GOT3 (cell line): ENCODE data around the gene FREM1.

Experiments
- DNase-seq: peaks from one replicate; lab custom pipeline; 2025; ENCODE audit warnings: mixed read lengths; lab: John Stamatoyannopoulos, UW

The FREM1 gene

DNA sequence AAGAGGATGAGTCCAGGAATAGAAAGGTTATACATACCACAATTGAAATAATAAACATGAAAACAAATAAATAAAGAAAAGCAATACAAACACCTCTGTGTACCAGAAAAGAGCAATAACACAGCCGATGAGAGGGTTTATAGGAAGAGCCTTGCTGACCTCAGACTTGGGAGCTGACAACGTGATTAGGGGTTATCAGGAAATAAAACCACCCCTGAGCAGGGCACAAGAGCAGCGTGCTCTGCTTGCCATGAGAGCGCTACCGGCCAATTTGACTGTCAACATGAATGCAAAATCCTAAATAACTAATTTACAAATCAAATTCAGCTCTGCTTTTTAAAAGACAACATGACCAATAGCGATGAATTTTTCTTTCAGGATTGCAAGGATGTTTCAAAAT, 2.6 kb upstream of the FREM1 start:
- no peak for DNase-seq

DNA sequence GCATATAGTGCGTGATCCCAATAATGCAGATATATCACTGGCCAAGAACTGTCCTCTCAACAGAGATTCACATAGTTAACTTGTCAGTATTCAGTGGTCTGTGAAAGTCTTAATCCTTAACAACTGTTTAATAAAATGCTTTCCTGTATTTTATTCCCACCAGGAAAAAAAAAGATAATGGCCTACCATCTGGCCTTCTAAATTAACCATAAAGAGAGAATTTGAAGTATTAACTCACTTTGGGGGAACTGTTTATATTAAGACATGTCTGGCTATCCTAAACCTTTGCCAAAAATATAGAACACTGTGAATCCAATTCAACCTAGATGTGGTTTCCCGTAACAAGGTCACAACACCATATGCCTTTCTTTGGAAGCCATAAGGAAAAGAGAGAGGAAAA, 818 bp upstream of the FREM1 start:
- no peak for DNase-seq

GRCh38 chr9:14909601-14909960, 647 bp downstream of the FREM1 start:
- no peak for DNase-seq

DNA sequence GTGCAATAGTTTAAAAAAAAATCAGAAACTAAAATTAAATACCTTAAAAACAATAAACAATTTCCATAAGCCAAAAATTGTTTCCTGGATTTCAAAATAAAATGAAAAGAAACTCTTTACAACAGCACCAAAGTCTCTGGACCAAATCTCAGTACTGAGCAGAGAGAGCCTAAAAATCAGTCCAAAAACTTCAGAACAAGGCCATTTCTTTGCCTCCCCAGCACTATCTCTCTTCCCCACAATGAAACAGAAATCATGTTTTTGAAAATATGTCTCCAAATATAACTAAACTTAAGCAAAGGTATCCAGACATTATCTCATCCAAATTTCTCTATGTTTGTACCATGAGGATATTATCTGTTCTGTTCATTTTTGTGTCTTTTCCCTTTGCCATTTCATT, 1.0 kb downstream of the FREM1 start:
- no peak for DNase-seq

DNA sequence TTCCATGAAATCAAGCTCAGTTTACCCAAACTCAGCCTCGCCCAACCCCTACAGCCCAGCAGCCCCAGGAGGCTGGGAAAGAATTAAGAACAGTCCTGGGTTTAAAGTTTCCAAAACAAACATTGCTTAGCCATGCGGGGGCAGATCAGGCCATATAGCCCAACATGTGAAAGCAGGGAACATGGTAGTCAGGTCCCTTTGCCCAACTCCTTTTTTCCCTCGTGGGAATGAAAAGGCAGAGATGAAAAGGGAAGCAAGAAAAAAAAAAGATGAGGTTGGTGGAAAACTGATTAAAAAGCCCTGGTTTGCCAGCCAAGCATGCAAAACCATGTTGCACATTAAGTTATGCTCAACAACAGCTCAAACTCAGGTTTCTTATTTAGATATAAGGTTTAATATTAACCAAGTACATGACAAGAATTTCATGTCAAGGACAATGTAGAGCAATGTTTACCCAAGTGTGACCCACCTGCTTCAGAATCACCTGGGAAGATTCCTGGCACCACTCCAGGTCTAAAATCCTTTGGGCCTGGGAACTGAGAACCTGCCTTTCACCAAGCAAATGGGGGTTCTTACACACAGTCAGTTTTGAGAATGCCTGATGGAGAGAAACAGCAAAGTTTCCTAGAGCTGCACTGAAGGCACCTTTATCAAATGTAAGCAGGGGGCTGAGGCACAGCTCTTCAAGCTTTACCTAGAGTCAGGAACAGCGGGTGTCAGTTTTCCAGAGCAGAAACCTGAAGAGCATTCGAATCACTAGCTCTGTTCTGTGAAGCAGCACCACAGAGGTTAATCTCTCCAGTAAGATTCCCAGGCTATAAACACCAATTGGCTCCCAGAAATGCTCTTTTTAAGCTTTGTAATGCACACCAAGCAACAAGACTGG, 1.7 kb downstream of the FREM1 start:
- no peak for DNase-seq

GRCh38 chr9:14907696-14908095, 2.5 kb downstream of the FREM1 start:
- no peak for DNase-seq

- DNase-seq, result no peak
Measured at GRCh38 chr9:14907360-14907685, 2.9 kb downstream of the FREM1 start.

DNA sequence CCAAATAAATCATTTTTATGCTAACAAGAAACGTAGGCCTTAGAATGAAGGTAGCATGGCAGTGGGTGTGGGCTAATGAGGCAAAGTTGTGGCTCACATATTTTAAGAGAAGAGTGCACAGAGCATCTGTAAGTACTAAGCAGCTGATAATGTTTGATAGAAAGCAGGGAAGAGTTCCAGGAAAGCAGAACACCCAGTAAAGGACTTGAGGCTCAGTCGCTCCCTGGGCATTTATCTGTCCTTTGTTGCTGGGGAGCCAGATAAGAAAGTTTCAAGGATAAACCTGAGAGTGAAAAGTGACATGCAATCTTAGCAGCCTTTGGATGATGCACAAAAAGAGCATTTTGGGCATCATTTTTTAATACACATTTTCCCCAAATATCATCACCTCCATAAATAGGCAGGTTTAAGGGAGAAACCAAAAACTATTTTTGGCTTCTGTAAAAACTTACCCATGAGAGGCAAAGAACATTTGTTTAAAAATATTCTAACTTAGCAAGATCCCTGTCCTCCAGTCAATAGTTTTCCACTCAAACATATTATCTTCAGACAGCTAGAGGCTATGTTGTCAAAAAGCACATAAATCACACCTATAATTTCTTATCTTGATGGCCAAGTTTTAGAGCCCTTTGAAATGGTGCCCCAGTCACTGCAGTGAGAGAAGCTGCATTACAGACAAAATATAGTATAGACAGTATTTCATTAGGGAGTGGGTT, 3.4 kb downstream of the FREM1 start:
- no peak for DNase-seq

DNA sequence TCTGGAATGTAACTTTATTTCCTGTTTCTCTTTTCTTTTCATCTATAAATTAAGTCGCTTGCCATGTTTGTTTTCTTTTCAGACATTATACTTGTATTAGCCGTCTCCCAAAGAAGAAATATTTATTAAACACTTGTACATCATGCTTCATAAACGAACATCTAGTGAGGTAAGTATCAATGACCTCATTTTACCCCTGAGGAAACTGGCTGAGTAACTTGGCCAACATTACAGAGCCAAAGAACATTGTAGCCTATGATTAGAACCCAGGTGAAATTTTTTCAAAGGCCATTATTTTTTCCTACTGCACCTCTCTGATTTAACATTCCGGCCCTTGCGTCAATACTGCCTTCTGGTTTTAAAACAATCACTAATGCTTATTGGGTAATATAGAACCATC, 4.2 kb downstream of the FREM1 start:
- DNase-seq, result no peak

DNA sequence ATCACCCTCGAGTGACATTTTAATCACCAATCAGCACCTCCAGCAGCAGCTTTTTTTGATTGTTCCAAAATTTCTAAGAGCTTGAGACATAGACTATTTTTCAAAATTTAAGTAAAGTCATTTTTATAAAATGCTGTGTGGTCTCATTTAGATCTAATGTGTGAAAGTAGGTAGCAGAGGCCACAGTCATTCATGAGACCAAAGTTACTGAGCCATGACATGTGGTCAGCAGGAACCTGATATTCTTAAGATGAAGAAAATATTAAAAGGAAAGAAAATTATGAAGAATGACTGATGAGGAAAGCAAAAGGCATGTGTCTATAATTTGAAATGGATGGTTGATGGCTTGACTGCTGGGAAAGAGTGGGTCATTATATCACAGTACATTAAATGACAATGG, 7.2 kb downstream of the FREM1 start:
- DNase-seq, result no peak

DNA sequence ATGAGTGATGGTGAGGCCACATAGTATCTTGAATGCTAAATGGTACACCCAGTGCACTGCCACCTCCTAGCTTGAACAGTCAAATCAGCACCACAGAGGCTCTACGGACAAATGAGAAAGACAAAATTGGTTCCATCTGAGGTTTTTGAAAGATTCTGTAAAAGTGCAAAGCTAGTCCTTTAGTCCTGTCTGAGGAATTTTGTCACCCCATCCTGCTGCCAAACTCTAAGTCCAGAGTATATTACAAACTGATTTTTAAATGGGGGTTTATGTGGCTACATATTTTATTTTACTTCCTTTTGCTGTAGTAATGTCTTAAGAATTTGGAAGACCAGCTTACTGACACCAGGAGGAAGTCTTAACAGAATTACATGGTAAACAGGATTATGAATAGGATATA, 7.7 kb downstream of the FREM1 start:
- DNase-seq, result no peak

GRCh38 chr9:14899815-14900193, 10.4 kb downstream of the FREM1 start:
- DNase-seq, result no peak

- DNase-seq, result no peak
Measured at GRCh38 chr9:14899042-14899814, 11.0 kb downstream of the FREM1 start.

DNA sequence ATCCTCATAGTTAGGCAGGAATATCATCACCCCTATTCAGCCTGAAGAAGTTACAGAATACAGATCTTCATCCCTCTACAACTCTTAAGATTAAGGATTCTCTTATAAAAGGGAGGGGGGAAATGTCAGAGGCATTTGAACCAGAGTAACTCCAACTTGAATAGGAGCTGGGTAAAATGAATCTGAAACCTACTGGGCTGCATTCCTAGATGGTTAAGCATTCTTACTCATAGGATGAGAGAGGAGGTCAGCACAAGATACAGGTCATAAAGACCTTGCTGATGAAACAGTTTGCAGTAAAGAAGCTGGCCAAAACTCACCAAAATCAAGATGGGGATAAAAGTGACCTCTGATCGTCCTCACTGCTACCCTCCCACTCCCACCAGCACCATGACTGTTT, 14.4 kb downstream of the FREM1 start:
- no peak for DNase-seq

GRCh38 chr9:14893280-14893679, 16.9 kb downstream of the FREM1 start:
- DNase-seq, result no peak

DNA sequence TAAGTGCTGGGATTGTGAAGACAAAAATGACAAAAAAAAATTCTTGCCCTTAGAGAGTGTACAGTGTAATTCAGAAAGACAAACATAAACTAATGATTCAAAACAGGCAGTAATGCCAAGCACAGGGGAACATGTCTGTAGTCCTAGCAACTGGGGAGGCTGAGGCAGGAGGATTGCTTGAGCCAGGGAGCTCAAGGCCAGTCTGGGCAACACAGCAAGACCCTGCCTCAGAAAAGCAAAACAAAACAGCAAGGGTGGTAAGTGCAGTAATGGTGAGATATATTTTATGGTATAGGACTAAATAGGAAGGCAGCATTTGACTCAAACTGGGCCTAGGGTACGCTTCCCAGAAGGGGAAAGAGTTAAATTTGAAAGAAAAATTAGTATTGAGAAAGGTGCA, 18.9 kb downstream of the FREM1 start:
- DNase-seq, result no peak

GRCh38 chr9:14889451-14889850, 20.8 kb downstream of the FREM1 start:
- no peak for DNase-seq

DNA sequence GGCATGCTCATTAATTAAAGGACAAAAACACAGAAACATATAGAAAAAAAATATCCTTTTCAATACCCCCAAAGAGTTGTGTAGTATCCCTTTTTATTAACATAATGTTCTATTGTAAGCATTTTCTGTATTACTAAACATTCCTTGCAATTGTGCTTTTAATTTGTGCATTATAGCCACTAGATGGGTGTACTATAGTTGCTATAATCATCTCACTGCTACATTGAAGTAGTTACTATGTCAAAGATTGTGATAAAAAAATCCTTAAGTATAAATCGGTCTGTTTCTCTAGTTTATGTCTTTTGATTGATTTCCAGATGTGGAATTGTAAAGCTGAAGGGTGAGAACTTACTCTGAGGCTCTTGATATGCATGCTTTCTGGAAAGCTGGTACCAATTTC, 21.4 kb downstream of the FREM1 start:
- no peak for DNase-seq

- DNase-seq, result no peak
Measured at GRCh38 chr9:14888272-14888671, 22.0 kb downstream of the FREM1 start.

DNA sequence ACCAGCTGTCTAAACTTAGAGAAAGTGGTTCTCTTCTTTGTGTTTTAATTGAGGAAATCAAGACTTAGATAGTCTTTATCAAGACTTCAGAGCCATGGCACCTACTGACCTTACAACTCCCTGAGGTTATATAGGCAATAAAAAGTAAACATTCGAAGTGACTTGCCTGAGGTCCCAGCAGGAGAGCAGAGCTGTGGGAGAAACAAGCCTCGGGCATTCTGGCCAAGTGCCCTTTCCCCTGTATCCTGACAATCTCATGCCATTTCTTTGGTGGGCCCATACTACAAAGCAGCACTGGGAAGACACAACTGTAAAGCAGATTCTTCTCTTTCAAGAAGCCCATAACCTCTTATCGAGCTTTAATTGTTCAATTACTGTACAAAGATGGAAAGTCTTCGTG, 23.1 kb downstream of the FREM1 start:
- no peak for DNase-seq

DNA sequence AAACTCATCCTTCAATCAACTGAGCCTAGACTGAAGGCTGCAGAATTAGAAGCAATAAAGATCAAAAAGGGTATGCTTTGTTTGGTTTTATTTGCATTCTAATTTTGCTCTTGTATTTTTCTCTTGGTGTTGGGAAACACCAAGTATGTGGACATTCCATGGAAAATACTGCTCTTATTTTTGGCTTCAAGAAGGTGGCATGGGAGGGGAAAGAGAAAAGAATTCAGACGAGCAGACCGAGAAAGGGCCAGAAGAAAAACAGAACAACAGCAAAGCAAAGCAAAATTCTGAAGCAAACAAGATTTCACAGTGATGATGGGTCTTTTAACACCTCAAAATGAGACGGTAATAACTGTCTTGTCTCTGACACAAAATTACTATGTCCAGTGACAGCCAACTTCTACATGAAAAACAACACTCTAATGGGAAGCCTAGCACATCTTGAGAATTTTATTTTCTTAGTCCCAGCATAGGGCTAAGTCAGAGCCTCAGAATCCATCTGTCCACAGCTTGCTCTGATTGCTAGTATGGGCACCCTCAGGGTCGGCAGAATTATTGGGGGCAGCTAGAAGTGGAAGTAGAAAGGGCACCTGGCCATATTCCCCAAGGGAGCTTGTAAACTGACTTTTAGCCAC, 26.8 kb downstream of the FREM1 start:
- DNase-seq, result no peak

- no peak for DNase-seq
Measured at GRCh38 chr9:14882090-14882489, 28.1 kb downstream of the FREM1 start.

DNA sequence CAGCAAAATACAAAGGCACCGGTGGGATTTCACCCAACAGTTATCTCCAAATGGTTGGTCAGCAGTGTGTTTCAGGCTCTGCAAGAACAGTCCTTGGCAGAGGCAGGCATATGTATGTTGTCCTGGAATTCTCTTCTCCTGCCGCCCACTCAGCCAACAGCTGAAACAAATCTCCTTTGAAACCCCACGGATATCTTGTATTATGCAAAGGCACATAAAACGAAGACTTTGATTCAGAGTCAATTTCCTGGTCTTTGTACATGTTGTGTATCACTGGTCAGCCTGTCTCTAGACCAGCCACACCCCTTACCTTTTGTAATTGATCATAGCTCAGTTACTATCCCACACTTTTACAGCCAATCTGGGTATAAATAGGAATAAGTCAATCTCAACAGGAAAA, 29.2 kb downstream of the FREM1 start:
- DNase-seq, result no peak
